Stimulated activated naive B cell treated with anti-CD40 and anti-IgM and Interleukin-4, amounts not matched to agents 10 μg/mL and 1 μg/mL and 100 μg/mL, for 72 hours (primary cell): ENCODE measurements around the gene TTC8.
"Not testable (repeated sequence)": the region's sequence is repeated elsewhere in the genome, so short reads cannot be mapped to it uniquely, and the experiment has no call there.

Experiments used
- ATAC-seq, 2 donors: fragments of 150-1000 bp; cut with Tn5 transposase; replicated peaks; 2 replicates each; pipeline ENCODE4 v1.10.0; 2021; ENCODE audit warnings: moderate library complexity in 1 of 2
- DNase-seq: peaks from one replicate; pipeline ENCODE4 v3.0.0; 2021
- H3K27ac Mint-ChIP-seq: one replicate; pipeline ENCODE4 v1.8.0; 2022; ENCODE audit warnings: mild to moderate bottlenecking, mixed read lengths
- H3K27me3 Mint-ChIP-seq, 2 donors: one replicate each; pipeline ENCODE4 v1.8.0; 2022; ENCODE audit warnings: mixed read lengths in 2 of 2
- H3K36me3 Mint-ChIP-seq, 2 donors: one replicate each; pipeline ENCODE4 v1.8.0; 2022; ENCODE audit warnings: mixed read lengths in 2 of 2, mild to moderate bottlenecking in 1 of 2
- H3K4me1 Mint-ChIP-seq, 2 donors: one replicate each; pipeline ENCODE4 v1.8.0; 2022; ENCODE audit warnings: mixed read lengths in 2 of 2, mild to moderate bottlenecking in 1 of 2
- H3K4me3 Mint-ChIP-seq, 2 donors: one replicate each; pipeline ENCODE4 v1.8.0; 2022; ENCODE audit warnings: mild to moderate bottlenecking in 2 of 2, mixed read lengths in 2 of 2, moderate library complexity in 1 of 2
- H3K9me3 Mint-ChIP-seq, 2 donors: one replicate each; pipeline ENCODE4 v1.8.0; 2022; ENCODE audit warnings: mixed read lengths in 2 of 2, mild to moderate bottlenecking in 1 of 2

The TTC8 gene

DNA sequence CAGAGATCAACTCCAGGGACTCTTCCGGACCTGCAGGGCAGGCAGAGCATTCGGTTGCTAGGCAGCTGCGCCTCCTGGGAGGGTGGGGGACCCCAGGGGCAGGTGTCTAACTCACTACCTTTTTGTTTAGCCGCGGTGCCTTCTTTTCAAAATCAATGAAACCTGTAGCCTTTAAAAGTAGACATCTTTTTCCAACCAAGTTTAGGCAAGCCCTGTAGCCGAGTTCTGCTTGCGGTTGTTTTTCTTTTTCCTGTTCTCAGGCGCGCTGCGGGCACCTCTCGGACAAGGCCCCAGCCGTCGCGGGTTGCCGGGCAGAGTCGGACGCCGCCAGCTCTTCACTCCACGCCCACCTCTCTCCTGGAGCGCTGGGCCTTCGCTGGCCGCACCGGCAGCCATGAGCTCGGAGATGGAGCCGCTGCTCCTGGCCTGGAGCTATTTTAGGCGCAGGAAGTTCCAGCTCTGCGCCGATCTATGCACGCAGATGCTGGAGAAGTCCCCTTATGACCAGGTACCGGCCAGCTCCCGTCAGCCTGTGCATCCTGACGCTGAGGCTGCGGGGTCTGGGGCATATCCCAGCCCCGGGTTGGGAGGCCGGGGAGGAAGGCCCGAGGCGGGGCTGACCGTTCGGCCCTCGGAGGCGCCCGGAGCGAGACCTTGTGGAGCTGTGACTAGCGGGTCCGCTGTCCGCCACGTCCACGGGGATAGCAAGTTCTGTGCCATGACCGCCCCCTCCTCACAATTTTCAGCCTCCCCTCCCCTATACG is at the start of gene TTC8:
Gene TTC8, plus strand, starts transcription at position 338 of the 764 bp plus-strand sequence. Its CDS starts 57 bp downstream, at position 395.
- Mint-ChIP-seq H3K4me1 (peaks cover 11 to 16% of the 10 kb centered on the region in 2 donors), H3K36me3 (no peaks in the 10 kb centered on the region), H3K27ac (peak within 1 kb of the TSS; percentile 100), H3K9me3 (no peaks in the 10 kb centered on the region), H3K27me3 (peaks cover 6 to 15% of the 10 kb centered on the region in 2 donors), H3K4me3 (peak within 1 kb of the TSS; percentile 81 to 97)
- ATAC-seq (peak; percentile 97 to 98), DNase-seq (peak; percentile 78)

DNA sequence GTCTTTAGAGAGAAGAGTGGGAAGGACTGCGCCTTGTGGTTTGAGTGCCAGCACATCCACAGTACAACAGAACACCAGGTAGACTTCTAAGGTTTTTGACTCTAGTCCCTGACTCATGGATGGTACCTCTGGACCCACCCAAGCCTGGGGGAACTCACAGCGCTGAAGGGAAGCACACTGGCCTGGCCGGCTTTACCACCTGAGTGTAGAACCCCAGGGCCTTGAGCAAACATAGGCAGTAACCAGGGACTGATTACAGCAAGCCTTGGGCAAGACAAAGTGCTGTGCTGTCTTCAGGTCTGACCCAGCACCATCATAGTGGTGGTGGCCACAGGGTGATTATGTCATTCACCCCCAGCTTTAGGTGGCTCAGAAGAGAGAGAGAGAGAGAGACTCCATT is 48.9 kb upstream of the TTC8 start:
- peaks cover 7 to 16% of the 10 kb centered on the region in 2 donors for H3K36me3 Mint-ChIP-seq
- H3K27me3 Mint-ChIP-seq, result peaks cover 11 to 14% of the 10 kb centered on the region in 2 donors

DNA sequence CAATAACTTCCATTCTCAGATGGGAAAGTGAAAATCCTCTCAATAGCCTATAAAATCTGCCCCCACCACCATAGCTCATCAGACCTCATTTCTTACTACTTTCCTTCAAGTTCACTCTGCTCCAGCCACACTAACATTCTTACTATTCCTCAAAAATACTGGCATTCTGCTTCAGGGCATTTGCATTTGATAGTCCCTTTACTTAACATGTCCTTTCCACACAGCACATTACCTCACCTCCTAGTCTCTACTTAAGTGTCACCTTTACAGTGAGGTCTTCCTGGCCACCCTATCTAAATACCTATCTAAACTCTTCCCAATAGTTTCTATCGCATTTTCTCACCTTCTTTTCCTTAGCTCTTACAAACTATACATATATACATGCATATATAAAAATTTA is 38.5 kb upstream of the TTC8 start:
- ATAC-seq (no peak), DNase-seq (no peak)
- no peak overlapping the region for H3K27ac Mint-ChIP-seq
- H3K4me1 Mint-ChIP-seq, result peaks cover 13 to 14% of the 10 kb centered on the region in 2 donors
- H3K4me3 Mint-ChIP-seq, result no peak overlapping the region
- H3K27me3 Mint-ChIP-seq, result peaks cover 15 to 20% of the 10 kb centered on the region in 2 donors
- peaks cover 22 to 44% of the 10 kb centered on the region in 2 donors for H3K36me3 Mint-ChIP-seq
- H3K9me3 Mint-ChIP-seq, result peaks cover 32 to 46% of the 10 kb centered on the region in 2 donors

More for the DNA sequence above, 48.9 kb upstream of the TTC8 start:
- no peaks in the 10 kb centered on the region for H3K9me3 Mint-ChIP-seq
- no peak overlapping the region for H3K4me3 Mint-ChIP-seq
- no peak for ATAC-seq
- no peak for DNase-seq
- H3K27ac Mint-ChIP-seq, result no peak overlapping the region
- peaks cover 0 to 4% of the 10 kb centered on the region in 2 donors for H3K4me1 Mint-ChIP-seq

DNA sequence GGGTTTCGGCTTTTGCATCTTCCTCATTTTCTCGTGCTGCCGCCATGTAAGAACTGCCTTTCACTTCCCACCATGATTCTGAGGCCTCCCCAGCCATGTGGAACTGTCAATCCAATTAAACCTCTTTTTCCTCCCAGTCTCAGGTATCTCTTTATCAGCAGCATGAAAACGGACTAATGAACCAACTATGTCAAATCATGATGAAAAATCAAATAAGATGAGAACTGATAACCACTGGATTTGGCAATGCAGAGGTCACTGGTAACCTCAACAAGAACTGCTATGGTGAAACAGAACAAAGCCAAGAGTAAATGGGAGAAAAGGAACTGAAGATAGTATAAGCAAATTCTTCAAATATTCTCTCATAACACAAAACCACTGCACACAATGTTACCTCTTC is 37.7 kb upstream of the TTC8 start:
- peaks cover 20 to 39% of the 10 kb centered on the region in 2 donors for H3K36me3 Mint-ChIP-seq
- DNase-seq, result no peak
- no peak for ATAC-seq
- H3K27me3 Mint-ChIP-seq, result peaks cover 17 to 20% of the 10 kb centered on the region in 2 donors
- H3K4me1 Mint-ChIP-seq, result peaks cover 16 to 22% of the 10 kb centered on the region in 2 donors
- peaks cover 30 to 43% of the 10 kb centered on the region in 2 donors for H3K9me3 Mint-ChIP-seq
- H3K4me3 Mint-ChIP-seq, result no peak overlapping the region
- peak overlapping the region; percentile 51 for H3K27ac Mint-ChIP-seq

DNA sequence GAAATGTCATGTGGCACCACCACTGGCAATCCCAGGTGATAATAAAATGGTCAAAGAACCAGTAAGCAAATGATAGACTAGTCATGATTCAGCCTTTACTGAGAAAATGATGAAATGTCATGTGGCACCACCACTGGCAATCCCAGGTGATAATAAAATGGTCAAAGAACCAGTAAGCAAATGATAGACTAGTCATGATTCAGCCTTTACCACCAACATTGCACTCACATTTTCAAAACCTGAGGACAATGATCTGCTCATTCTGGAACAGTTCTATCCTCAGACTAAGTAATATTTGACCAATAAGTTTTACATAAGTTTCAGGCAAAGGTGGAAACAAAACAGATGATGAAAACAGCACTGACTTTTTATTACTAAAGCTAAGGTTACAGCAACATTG is 34.9 kb upstream of the TTC8 start:
- H3K27ac Mint-ChIP-seq, H3K4me3 Mint-ChIP-seq: not testable (repeated sequence)

DNA sequence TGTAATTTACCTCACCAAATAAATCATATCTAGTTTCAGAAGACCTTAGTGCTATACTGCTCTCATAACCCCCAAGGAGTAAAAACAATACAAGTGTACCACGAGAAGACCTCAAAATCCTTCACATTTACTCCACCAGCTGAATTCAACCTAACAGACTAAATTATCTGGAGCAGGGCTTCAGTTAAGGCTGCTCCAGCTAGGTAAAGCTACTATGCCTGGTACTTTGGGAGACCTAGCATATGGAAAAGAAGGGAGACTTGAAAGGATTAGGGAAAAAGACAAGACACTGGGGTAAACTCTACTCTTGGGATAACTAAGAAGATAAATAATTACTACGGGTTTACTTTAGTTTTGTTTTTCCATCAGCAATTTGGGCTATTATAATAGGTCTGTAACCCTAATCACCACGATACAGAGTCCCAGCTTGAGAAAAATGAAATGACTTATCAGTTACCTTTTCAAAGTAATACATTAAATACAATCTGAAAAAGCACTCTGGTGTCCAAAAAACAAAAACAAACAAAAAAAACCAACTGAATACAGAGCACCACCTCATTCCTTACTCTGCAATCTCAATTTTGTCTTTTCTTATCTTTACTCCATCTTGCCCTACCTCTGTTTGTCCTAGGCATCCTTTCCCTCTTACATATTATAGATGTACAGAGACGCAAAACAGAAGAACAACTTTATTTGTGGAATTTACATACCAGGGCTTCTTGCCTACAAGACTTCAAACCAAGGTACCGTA is 33.8 kb upstream of the TTC8 start:
- DNase-seq, result no peak
- Mint-ChIP-seq H3K27ac (no peak overlapping the region), H3K4me3 (peak overlapping the region; percentile 48 to 90), H3K9me3 (peaks cover 7 to 10% of the 10 kb centered on the region in 2 donors), H3K4me1 (peaks cover 13 to 25% of the 10 kb centered on the region in 2 donors), H3K27me3 (peaks cover 4 to 8% of the 10 kb centered on the region in 2 donors), H3K36me3 (peaks cover 7 to 10% of the 10 kb centered on the region in 2 donors)
- no peak for ATAC-seq

More for the DNA sequence above, 34.9 kb upstream of the TTC8 start:
- not testable (repeated sequence) for DNase-seq, ATAC-seq
- H3K36me3 Mint-ChIP-seq, result peaks cover 10 to 18% of the 10 kb centered on the region in 2 donors
- peaks cover 12 to 19% of the 10 kb centered on the region in 2 donors for H3K9me3 Mint-ChIP-seq
- peaks cover 15 to 25% of the 10 kb centered on the region in 2 donors for H3K4me1 Mint-ChIP-seq
- H3K27me3 Mint-ChIP-seq, result peaks cover 12 to 13% of the 10 kb centered on the region in 2 donors

DNA sequence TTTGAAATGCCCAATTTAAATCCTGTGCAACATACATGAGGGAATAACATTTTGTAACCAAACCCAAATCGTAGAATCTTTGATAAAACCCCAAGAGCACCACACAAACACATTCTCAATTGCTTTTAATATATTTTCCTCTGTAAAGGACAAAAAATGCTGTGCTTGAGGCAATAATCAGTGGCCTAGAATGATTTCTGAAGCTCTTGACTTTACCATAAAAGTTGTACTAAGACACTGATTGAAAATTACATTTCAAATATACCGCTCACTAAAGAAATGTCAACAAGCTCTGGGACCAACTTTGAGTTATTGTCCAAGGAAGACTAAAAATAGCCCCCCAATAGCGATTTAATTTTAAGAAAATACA is 33.2 kb upstream of the TTC8 start:
- peaks cover 0 to 8% of the 10 kb centered on the region in 2 donors for H3K27me3 Mint-ChIP-seq
- H3K4me1 Mint-ChIP-seq, result peaks cover 13 to 25% of the 10 kb centered on the region in 2 donors
- H3K27ac Mint-ChIP-seq, result no peak overlapping the region
- peaks cover 6 to 7% of the 10 kb centered on the region in 2 donors for H3K36me3 Mint-ChIP-seq
- H3K4me3 Mint-ChIP-seq, result peak overlapping the region; percentile 48 to 90
- ATAC-seq, result no peak
- H3K9me3 Mint-ChIP-seq, result peaks cover 5 to 7% of the 10 kb centered on the region in 2 donors
- DNase-seq, result no peak

DNA sequence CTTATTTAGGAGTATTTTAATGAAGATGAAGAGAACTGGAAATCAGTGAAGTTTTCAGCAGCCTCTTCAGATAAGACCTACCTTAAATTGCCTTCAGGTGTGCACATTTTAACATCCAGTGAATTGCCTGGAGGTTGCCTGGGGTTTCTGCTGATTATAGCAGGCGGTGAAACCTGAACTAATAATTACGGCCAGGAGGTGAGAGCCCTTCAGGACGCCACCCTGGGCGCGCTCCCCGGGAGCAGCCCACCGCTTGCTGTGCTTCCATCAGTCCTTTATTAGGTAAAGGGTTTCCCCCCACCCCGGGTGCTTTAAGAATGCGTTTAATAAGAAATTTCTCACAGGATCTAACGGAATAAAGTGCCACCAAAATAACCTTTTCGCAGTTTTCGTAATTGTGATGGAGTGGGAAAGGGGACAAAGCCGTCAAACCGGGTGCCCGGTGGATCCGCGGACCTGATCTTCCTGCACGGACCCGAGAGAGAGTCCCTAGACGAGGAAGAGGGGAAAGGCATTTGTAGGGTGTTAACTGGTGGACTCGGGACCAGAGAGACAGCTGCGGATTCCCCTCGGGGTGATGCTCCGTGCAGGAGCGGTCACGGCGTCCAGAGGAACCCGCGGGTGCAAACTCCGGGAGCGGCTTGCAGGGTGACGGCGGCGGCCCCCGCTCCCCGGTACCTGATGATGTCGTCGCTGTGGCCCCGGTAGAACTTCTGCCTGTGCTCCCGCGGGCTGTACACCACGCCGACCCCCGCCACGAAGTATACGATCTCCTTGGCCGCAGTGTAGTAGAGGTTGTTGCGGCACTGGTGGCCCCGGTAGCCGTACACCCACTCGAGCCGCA is 32.6 kb upstream of the TTC8 start:
- H3K27ac Mint-ChIP-seq, result peak overlapping the region; percentile 85
- DNase-seq, result peak; percentile 2
- H3K4me3 Mint-ChIP-seq, result peak overlapping the region; percentile 88 to 90
- ATAC-seq, result peak in 1 of 2 donors; percentile 21
- H3K4me1 Mint-ChIP-seq, result peaks cover 11 to 22% of the 10 kb centered on the region in 2 donors
- H3K9me3 Mint-ChIP-seq, result peaks cover 2 to 3% of the 10 kb centered on the region in 2 donors
- peaks cover 0 to 4% of the 10 kb centered on the region in 2 donors for H3K27me3 Mint-ChIP-seq
- H3K36me3 Mint-ChIP-seq, result peaks cover 2 to 3% of the 10 kb centered on the region in 2 donors

DNA sequence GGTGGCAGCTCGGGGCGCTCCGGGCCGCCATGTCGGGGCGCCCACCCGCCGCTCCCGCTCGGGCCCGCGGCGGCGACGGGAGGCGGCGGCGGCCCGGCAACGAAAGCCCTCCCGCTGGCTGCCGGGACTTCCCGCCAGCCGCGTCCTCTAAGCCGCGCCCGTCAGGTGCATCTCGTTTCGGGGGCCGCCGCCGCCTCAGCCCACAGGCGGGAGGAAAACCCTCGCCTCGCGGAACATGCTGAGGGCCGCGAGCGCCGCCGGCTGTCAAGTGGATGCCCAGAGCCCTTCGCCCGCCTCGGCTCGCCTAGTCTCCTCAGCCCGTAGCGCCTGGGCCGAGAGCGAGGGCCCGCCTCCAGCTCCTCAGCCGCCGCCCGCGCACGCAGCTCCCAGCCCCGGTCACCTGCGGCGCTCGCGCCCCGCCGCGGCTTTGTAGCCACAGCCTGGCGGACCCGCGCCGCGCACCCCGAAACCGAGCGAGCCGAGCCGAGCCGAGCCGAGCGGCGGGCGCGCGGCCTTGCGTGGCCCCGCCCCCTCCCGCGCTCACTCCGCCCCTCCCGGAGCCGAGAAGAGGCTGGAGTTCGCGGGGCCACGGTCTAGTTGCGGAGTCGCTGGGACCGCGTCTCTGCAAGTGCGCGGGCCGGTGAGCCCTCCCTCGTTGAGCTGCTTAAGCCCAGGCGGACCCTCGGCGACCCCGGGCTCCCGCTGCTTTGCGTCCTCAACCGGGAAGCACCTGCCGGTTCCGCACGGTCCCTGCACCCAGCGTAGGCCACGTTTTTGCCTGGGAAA is 31.8 kb upstream of the TTC8 start, which contains the start of gene EML5:
Gene EML5, minus strand, starts transcription at position 481 of the 786 bp plus-strand sequence. Its CDS starts 450 bp downstream, at position 31.
- Mint-ChIP-seq H3K36me3 (no peaks in the 10 kb centered on the region), H3K9me3 (no peaks in the 10 kb centered on the region), H3K27ac (peak within 1 kb of the TSS; percentile 86), H3K27me3 (peaks cover under 1 to 3% of the 10 kb centered on the region in 2 donors), H3K4me3 (peak within 1 kb of the TSS; percentile 88 to 90), H3K4me1 (peaks cover 8 to 18% of the 10 kb centered on the region in 2 donors)
- ATAC-seq, result peak; percentile 85 to 90
- peak; percentile 86 for DNase-seq

DNA sequence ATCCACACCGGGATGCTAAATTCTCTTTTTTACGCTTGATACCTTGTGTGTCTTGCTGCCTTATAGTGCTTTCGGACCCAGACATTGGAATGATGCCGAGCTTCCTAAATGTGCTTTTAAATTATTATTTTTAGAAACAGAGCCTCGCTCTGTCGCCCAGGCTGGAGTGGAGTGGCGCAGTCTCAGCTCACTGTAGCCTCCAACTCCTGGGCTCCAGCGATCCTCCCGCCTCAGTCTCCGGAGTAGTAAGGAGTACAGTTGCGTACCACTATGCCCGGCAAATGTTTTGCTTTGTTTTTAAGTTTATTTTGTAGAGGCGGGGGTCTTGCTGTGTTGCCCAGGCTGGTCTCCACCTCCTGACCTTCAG is 31.2 kb upstream of the TTC8 start:
- peak overlapping the region; percentile 82 to 90 for H3K4me3 Mint-ChIP-seq
- H3K4me1 Mint-ChIP-seq, result peaks cover 8 to 18% of the 10 kb centered on the region in 2 donors
- peaks cover 6 to 7% of the 10 kb centered on the region in 2 donors for H3K27me3 Mint-ChIP-seq
- peak overlapping the region; percentile 86 for H3K27ac Mint-ChIP-seq
- ATAC-seq, result no peak
- no peak for DNase-seq
- no peaks in the 10 kb centered on the region for H3K9me3 Mint-ChIP-seq
- no peaks in the 10 kb centered on the region for H3K36me3 Mint-ChIP-seq

DNA sequence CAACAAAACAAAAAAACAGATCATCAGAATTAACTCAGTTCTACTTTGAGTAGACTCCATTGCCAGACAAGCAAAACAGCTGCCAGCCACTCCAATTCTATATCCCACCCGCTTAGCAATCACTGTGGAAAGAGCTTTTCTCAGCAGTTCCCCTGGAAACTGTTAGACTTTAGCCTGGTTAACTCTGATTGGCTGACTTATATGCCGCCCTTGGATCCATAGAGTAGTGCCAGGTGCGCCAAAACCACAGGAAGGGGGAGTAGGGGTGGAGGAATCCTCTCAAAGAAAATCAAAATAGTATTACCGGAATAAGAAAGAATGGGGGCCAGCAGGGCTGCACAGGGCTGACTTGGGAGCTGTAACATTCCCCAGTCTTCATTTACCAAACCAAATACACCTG is 26.3 kb upstream of the TTC8 start:
- no peak for DNase-seq
- peaks cover 0 to 4% of the 10 kb centered on the region in 2 donors for H3K9me3 Mint-ChIP-seq
- H3K4me3 Mint-ChIP-seq, result no peak overlapping the region
- H3K4me1 Mint-ChIP-seq, result no peaks in the 10 kb centered on the region
- no peaks in the 10 kb centered on the region for H3K36me3 Mint-ChIP-seq
- H3K27ac Mint-ChIP-seq, result no peak overlapping the region
- peaks cover 18 to 25% of the 10 kb centered on the region in 2 donors for H3K27me3 Mint-ChIP-seq
- no peak for ATAC-seq

DNA sequence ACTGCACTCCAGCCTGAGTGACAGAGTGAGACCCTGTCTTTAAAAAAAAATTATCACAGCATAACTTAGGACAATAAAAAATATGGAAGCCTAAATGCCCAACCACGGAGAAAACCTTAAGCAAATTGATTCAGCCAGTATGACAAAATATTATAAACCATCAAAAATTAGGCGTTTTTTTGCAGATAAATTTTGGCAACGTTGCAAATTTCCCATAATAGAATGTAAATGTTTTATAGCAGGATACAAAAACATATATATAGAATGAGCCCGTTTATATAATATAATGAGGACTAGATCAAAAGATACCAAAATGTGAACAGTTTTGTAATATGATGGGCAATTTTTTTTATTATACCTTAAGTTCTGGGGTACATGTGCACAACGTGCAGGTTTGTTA is 24.9 kb upstream of the TTC8 start:
- H3K9me3 Mint-ChIP-seq, result peaks cover 0 to 4% of the 10 kb centered on the region in 2 donors
- peaks cover 30 to 36% of the 10 kb centered on the region in 2 donors for H3K27me3 Mint-ChIP-seq
- no peak for DNase-seq
- no peak overlapping the region for H3K4me3 Mint-ChIP-seq
- no peaks in the 10 kb centered on the region for H3K36me3 Mint-ChIP-seq
- H3K27ac Mint-ChIP-seq, result no peak overlapping the region
- no peak for ATAC-seq
- H3K4me1 Mint-ChIP-seq, result no peaks in the 10 kb centered on the region

DNA sequence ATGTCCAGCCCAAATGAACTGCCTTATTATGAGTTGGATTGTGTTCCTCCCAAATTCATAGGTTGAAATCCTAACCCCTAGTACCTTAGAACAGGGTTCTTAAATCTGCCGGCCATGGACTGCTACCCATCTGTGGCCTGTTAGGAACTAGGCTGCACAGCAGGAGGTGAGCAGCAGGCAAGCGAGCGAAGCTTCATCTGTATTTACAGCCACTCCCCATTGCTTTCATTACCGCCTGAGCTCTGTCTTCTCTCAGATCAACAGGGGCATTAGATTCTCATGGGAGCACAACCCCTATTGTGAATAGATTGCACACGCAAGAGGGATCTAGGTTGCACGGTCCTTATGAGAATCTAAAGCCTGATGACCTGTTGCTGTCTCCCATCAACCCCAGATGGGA is 21.9 kb upstream of the TTC8 start:
- Mint-ChIP-seq H3K27ac (no peak overlapping the region), H3K4me1 (no peaks in the 10 kb centered on the region), H3K36me3 (no peaks in the 10 kb centered on the region), H3K27me3 (peaks cover 53 to 57% of the 10 kb centered on the region in 2 donors), H3K4me3 (no peak overlapping the region), H3K9me3 (peaks cover 0 to 6% of the 10 kb centered on the region in 2 donors)
- no peak for DNase-seq
- ATAC-seq, result no peak
